Thymus (tissue), 11 donors: ENCODE results near the gene TBX5. TPM values are rescaled to one million over a fixed set of nuclear protein-coding genes. Genes with fewer than 3 reads are reported as not detected.

Experiments used
- DNase-seq, 9 donors: peaks; one replicate each; pipeline ENCODE4 v3.0.0-alpha.2; 2013; ENCODE audit warnings: low spot score in 9 of 9, low read depth in 6 of 9, missing footprints in 1 of 9
- H3K27ac ChIP-seq, 2 donors: one replicate each; pipeline ENCODE4 v1.5.1; 2013; ENCODE audit warnings: control low read depth in 1 of 2, low read depth in 1 of 2, low read length in 1 of 2, mild to moderate bottlenecking in 1 of 2, moderate library complexity in 1 of 2
- H3K27me3 ChIP-seq, 2 donors: one replicate each; pipeline ENCODE4 v1.5.1; 2013; ENCODE audit warnings: low read length in 1 of 2; ENCODE audit not compliant: control insufficient read depth in 2 of 2, insufficient read depth in 1 of 2
- H3K36me3 ChIP-seq, 2 donors: one replicate each; pipeline ENCODE4 v1.5.1; 2013; ENCODE audit warnings: low read length in 1 of 2, mild to moderate bottlenecking in 1 of 2, moderate library complexity in 1 of 2; ENCODE audit not compliant: control insufficient read depth in 2 of 2, insufficient read depth in 2 of 2
- H3K4me1 ChIP-seq, 2 donors: one replicate each; pipeline ENCODE4 v1.5.1; 2013; ENCODE audit warnings: low read length in 2 of 2; ENCODE audit not compliant: control insufficient read depth in 2 of 2, insufficient read depth in 2 of 2
- H3K4me3 ChIP-seq, 2 donors: one replicate each; pipeline ENCODE4 v1.5.1; 2013; ENCODE audit warnings: low read length in 2 of 2, control low read depth in 1 of 2, mild to moderate bottlenecking in 1 of 2
- H3K9me3 ChIP-seq, 2 donors: one replicate each; pipeline ENCODE4 v1.5.1; 2013; ENCODE audit warnings: low read length in 1 of 2, mild to moderate bottlenecking in 1 of 2; ENCODE audit not compliant: control insufficient read depth in 2 of 2, insufficient read depth in 1 of 2
- WGBS: extraction: QIAGEN DNeasy Blood & Tissue Kit; methylation state at CpG from one replicate; pipeline ENCODE4 v1.1.7; 2013; 5-methylcytosine and 5-hydroxymethylcytosine counted together
- polyA plus RNA-seq: library from polyadenylated mRNA; stranded (reverse); fragments of 200-250 nt; gene quantifications from one replicate; pipeline ENCODE4 v1.2.3, GENCODE V29; 2013
- total RNA-seq: library from RNA; stranded (reverse); fragments of 120-200 nt; gene quantifications from one replicate; pipeline ENCODE4 v1.2.4, GENCODE V29; 2013
- donor health status: healthy.

The TBX5 gene
- total and polyA plus RNA-seq, 2 donors = 0.02 TPM; not detected in 1

DNA sequence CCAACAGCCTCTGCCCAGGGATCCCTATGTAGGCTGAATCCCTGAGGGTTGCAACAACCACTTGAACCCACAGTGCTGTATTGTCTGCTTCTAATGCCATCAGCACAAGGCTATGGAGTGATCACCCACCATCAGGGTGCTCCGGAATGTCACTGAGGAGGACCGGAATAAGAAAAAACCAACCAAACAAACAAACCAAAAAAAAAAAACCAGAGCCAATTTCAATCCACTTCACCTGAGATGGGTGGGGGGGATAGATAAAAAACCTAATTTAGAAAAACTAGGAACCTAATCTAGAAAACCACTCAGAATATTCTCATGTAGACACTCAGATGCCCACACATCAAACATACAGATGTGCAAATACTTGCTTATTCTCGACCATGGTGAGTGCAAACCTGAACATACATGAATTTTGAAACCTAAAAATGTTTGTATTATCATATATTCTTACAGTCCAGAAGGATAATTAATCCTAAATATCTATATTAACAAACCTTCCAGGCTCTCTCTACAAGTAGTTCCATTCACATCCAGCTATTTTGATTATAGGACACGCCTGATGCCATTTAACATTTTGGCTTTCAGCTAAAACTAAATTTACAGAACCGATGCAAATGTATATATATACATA lies 3.7 kb downstream of the TBX5 start:
- 11% methylated on average over 5 of the region's 5 CpGs for WGBS
- DNase-seq = no peak
- H3K9me3 ChIP-seq = peaks cover 0 to 1% of the 10 kb centered on the region in 2 donors
- no peak overlapping the region for H3K27ac ChIP-seq
- no peak overlapping the region for H3K4me3 ChIP-seq
- no peaks in the 10 kb centered on the region for H3K4me1 ChIP-seq
- H3K27me3 ChIP-seq = peaks cover 97 to 99% of the 10 kb centered on the region in 2 donors
- no peaks in the 10 kb centered on the region for H3K36me3 ChIP-seq

- H3K4me3 ChIP-seq = no peak overlapping the region
- H3K9me3 ChIP-seq = peaks cover 0 to 1% of the 10 kb centered on the region in 2 donors
- WGBS = 9% methylated on average over 10 of the region's 10 CpGs
- DNase-seq = no peak
- H3K27me3 ChIP-seq = peaks cover 95 to 99% of the 10 kb centered on the region in 2 donors
- H3K36me3 ChIP-seq = no peaks in the 10 kb centered on the region
- no peak overlapping the region for H3K27ac ChIP-seq
- H3K4me1 ChIP-seq = no peaks in the 10 kb centered on the region
Measured at GRCh38 chr12:114401328-114402083, 4.4 kb downstream of the TBX5 start.

- Histone ChIP-seq H3K36me3 (no peaks in the 10 kb centered on the region), H3K4me3 (no peak overlapping the region), H3K27ac (no peak overlapping the region), H3K4me1 (no peaks in the 10 kb centered on the region), H3K27me3 (peaks cover 95 to 99% of the 10 kb centered on the region in 2 donors), H3K9me3 (peaks cover 0 to 1% of the 10 kb centered on the region in 2 donors)
- no peak for DNase-seq
- WGBS = 6% methylated on average over 25 of the region's 25 CpGs
Measured at GRCh38 chr12:114400925-114401324, 5.0 kb downstream of the TBX5 start.

GRCh38 chr12:114400361-114400811 lies 5.6 kb downstream of the TBX5 start:
- Histone ChIP-seq H3K4me3 (no peak overlapping the region), H3K36me3 (no peaks in the 10 kb centered on the region), H3K27ac (no peak overlapping the region), H3K9me3 (peaks cover 0 to 1% of the 10 kb centered on the region in 2 donors), H3K4me1 (no peaks in the 10 kb centered on the region), H3K27me3 (peaks cover 96 to 99% of the 10 kb centered on the region in 2 donors)
- 10% methylated on average over 31 of the region's 31 CpGs for WGBS
- DNase-seq = no peak

DNA sequence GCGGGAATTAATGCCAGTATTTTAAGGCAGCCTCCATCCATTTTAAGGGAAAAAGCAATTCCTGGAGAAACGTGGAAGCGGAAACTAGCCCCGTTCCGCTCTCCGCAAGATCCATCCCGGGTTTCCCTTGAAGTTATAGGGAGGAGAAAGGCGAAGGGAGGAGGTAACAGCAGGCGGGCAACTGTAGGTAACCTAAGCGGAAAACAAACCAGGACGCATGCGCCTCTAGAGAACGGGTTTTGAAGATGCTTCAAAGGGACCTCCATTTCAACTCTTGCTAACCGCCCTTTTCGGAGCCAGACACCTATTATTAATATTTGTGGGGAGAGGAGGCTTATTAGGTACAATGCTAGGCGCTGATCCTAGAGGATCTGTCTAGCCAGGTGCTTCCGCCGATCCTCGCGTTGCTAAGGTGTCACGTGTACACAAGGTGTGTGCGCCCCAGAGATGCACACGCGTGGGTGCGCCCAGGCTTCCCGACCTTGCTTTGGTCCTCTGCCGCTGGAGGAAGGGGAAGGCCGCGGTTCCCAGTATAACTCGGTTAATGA lies 6.2 kb downstream of the TBX5 start:
- H3K4me3 ChIP-seq = no peak overlapping the region
- H3K4me1 ChIP-seq = no peaks in the 10 kb centered on the region
- H3K27me3 ChIP-seq = peaks cover 96 to 99% of the 10 kb centered on the region in 2 donors

GRCh38 chr12:114397978-114398881 lies 7.7 kb downstream of the TBX5 start:
- H3K4me3 ChIP-seq = no peak overlapping the region
- H3K4me1 ChIP-seq = no peaks in the 10 kb centered on the region
- H3K9me3 ChIP-seq = no peaks in the 10 kb centered on the region
- no peak overlapping the region for H3K27ac ChIP-seq
- WGBS = 13% methylated on average over 23 of the region's 23 CpGs
- DNase-seq = no peak
- peaks cover 91 to 99% of the 10 kb centered on the region in 2 donors for H3K27me3 ChIP-seq
- H3K36me3 ChIP-seq = no peaks in the 10 kb centered on the region

More for the DNA sequence above, 6.2 kb downstream of the TBX5 start:
- Histone ChIP-seq H3K36me3 (no peaks in the 10 kb centered on the region), H3K27ac (no peak overlapping the region), H3K9me3 (peaks cover 0 to 1% of the 10 kb centered on the region in 2 donors)
- WGBS = 9% methylated on average over 30 of the region's 30 CpGs
- DNase-seq = no peak

DNA sequence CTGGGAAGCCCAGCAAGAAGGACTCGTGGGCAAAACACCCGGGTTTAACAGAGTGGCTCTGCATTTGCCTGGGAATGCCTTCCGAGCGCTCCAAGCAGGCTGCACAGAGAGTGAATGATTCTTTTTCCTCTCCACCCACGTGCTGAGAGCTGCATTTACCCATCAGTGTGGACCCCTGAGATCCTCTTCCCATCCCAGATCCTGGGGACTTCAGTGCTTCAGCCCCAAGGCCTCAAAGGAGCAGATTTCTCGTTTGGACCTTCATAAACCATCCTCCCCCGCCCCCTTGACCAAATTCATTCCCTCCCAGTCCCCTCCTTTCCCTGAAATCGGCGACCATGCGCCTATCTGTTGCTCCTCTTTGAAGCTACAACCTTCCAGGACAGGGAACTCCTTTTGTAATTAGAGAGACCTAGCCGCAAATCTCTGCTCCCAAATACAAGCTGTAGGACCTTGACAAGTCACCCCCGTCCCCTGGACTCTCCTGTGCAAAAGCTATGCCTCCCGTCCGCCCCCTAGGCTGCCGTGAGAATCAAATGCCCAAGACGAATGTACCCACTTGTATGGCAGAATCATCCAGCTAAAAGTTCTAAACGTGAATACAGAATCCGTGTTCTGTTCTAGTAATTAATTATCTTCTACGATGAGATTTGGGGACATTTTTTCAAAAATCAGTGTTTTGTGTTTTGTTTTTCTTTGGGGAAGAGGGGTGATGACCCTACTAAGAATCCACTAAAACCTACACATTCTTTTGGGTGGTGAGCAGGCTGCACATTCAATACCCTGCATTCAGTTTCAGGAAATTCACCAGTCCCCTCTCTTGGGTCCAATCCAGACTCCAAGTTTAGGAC lies 8.8 kb downstream of the TBX5 start:
- Histone ChIP-seq H3K27me3 (peaks cover 86 to 97% of the 10 kb centered on the region in 2 donors), H3K36me3 (no peaks in the 10 kb centered on the region), H3K27ac (no peak overlapping the region), H3K4me1 (no peaks in the 10 kb centered on the region), H3K4me3 (no peak overlapping the region), H3K9me3 (no peaks in the 10 kb centered on the region)
- 6% methylated on average over 19 of the region's 19 CpGs for WGBS
- no peak for DNase-seq

- H3K36me3 ChIP-seq = no peaks in the 10 kb centered on the region
- peaks cover 80 to 94% of the 10 kb centered on the region in 2 donors for H3K27me3 ChIP-seq
- H3K4me1 ChIP-seq = no peaks in the 10 kb centered on the region
- H3K4me3 ChIP-seq = no peak overlapping the region
- 5% methylated on average over 50 of the region's 50 CpGs for WGBS
- H3K9me3 ChIP-seq = no peaks in the 10 kb centered on the region
- H3K27ac ChIP-seq = no peak overlapping the region
- DNase-seq = no peak
Measured at GRCh38 chr12:114396153-114396868, 9.6 kb downstream of the TBX5 start.
